ENCODE data around the gene BNC2. TPM values are rescaled to one million over a fixed set of nuclear protein-coding genes. Genes with fewer than 3 reads are reported as not detected.

BNC2 gene
- total RNA-seq, 1 experiment from 2014 or later = 43.6 TPM

- Histone ChIP-seq H3T11ph (ENCODE audit: low read length) (no peak overlapping the region), H4K20me1 (ENCODE audit: control insufficient read depth, insufficient read depth, insufficient read length) (no peaks in the 10 kb centered on the region), H3K4ac (ENCODE audit: low read depth, low read length) (no peak overlapping the region), H3K56ac (ENCODE audit: insufficient read length, low read depth, low read length) (no peak overlapping the region), H3K27me3 (ENCODE audit: insufficient read depth, low read length) (no peaks in the 10 kb centered on the region), H3K4me2 (ENCODE audit: insufficient read depth, insufficient read length, low read length) (no peak overlapping the region), H2BK5ac (ENCODE audit: insufficient read length, low read length) (no peak overlapping the region), H3K79me2 (ENCODE audit: insufficient read depth, low read length) (no peaks in the 10 kb centered on the region), H2BK20ac (ENCODE audit: low read depth, low read length, poor library complexity, severe bottlenecking) (no peak overlapping the region), H3K23me2 (ENCODE audit: insufficient read length, low read depth, low read length, poor library complexity, severe bottlenecking) (no peaks in the 10 kb centered on the region), H2AK5ac (ENCODE audit: insufficient read length, low read length) (no peak overlapping the region), H2BK15ac (ENCODE audit: low read depth, low read length) (no peak overlapping the region), H4K5ac (ENCODE audit: insufficient read length, low read depth, low read length) (no peak overlapping the region), H3K9me3 (ENCODE audit: control insufficient read depth, low read depth, low read length) (no peaks in the 10 kb centered on the region), H3K4me1 (ENCODE audit: insufficient read depth, low read length) (no peaks in the 10 kb centered on the region), H4K91ac (ENCODE audit: insufficient read length, low read depth, low read length) (no peak overlapping the region), H3K23ac (ENCODE audit: insufficient read length, low read depth, low read length) (no peak overlapping the region), H3K79me1 (ENCODE audit: insufficient read depth, low read depth, low read length, poor library complexity, severe bottlenecking) (no peaks in the 10 kb centered on the region), H2BK120ac (ENCODE audit: low read depth, low read length, poor library complexity, severe bottlenecking) (no peak overlapping the region), H3K27ac (ENCODE audit: insufficient read length, low read depth, low read length) (no peak overlapping the region), H3K18ac (ENCODE audit: insufficient read length, low read depth, low read length) (no peak overlapping the region), H4K8ac (replicated peaks; ENCODE audit: insufficient read length, low read depth, low read length) (no peak overlapping the region), H2BK12ac (ENCODE audit: insufficient read length, low read depth, low read length) (no peak overlapping the region), H3K14ac (ENCODE audit: insufficient read depth, low read length) (no peak overlapping the region), H2AFZ (ENCODE audit: low read length) (no peak overlapping the region), H3K9ac (ENCODE audit: extremely low read depth, insufficient read length, low read length) (no peak overlapping the region)
- no peak for TF ChIP-seq CTCF (conservative IDR thresholded peaks at IDR 0.05)
- Mint-ChIP-seq H3K4me3 (no peak overlapping the region), H3K4me1 (no peaks in the 10 kb centered on the region), H3K27me3 (ENCODE audit: low read depth) (no peaks in the 10 kb centered on the region), H3K9me3 (peaks cover 0 to 6% of the 10 kb centered on the region in 2 experiments; a peak in 1 of 5 replicates), H3K27ac (no peak overlapping the region), H3K36me3 (ENCODE audit: insufficient read depth in 1 of 3, low read depth in 3 of 3) (peaks cover 0 to 8% (median 5%) of the 10 kb centered on the region in 3 experiments; a peak in 4 of 7 replicates)
- no CpG with 5 or more reads among the region's 3 CpGs for WGBS (ENCODE audit: extremely low coverage, insufficient read length, low lambda C conversion rate)
- no peak for DNase-seq
These were observed 471.8 kb downstream of the BNC2 start for GRCh38 chr9:16398691-16399090.

Measured in H9 (cell line).